Activated CD8-positive, alpha-beta memory T cell treated with anti-CD3 and anti-CD28 coated beads, Interleukin-2, amount 50 U/mL, for 48 hours (primary cell): ENCODE data around the gene LIN37.

Experiments
- DNase-seq: peaks from one replicate; pipeline ENCODE4 v3.0.0-alpha.2; 2020

LIN37 gene

DNA sequence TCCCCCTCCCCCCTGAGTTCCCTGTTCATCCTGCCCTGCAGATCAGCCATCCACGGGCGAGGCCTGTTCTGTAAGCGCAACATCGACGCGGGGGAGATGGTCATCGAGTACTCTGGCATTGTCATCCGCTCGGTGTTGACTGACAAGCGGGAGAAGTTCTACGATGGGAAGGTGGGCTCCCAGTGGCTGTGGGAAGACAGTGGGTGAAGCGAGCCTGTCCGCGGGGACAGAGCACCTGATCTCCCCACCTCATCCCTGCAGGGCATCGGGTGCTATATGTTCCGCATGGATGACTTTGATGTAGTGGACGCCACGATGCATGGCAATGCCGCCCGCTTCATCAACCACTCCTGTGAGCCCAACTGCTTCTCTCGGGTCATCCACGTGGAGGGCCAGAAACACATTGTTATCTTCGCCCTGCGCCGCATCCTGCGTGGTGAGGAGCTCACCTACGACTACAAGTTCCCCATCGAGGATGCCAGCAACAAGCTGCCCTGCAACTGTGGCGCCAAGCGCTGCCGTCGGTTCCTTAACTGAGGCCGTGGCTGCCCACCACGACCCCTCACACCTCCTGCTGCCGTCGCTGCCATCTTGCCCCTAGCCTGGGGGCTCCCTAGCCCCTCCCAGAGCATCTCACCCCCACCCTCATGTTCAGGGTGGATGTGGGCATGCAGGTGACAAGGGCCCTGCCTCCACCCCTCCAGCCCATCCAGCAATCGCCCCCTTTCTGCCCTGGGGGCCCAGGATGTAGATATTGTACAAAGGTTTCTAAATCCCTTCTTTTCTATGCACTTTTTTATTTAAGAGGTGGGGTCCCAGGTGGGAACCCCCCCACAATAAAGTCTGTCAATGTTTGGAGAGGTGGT is 10.1 kb upstream of the LIN37 start:
- no peak for DNase-seq

GRCh38 chr19:35738887-35739229 is 9.5 kb upstream of the LIN37 start:
- DNase-seq, result no peak

DNA sequence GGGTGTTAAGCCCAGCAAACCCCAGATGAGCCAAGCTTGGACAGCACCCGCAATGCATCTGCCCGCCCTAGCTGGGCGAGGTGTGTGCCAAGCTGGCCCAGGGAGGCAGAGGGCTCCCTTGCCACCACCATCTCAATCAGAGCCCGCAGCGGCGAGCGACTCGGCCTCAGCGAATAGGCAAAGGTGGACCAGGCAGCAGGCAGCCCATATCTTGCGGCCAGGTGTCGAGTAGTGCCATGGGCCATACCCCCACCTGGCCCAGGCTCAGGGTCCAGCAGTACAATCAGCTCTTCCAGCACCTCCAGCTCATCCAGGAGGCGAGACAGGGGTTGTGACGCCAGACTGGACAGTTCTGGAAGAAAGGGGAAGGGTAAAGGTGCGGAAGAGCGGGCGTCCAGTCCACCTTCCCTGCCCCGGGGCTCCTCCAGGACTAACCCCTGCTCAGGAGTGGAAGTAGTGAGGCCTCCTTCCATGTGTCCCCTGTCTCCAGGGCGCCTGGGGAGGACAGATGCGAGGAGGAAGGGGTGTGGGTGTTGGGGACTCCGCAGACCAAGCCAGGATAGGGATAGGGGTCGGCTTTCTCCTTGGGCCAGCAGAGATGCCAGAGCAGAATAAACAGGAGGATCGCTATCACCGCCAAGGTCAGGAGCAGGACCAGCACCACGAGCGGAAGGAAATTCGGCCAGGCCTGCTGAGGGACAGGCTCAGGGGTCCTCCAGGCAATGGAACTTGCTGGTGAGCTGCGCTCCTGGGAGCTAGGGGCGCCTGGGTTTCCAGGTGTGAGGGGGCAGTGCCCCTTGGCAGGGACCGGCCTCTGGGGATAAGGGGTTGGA is 8.9 kb upstream of the LIN37 start:
- DNase-seq, result no peak

DNA sequence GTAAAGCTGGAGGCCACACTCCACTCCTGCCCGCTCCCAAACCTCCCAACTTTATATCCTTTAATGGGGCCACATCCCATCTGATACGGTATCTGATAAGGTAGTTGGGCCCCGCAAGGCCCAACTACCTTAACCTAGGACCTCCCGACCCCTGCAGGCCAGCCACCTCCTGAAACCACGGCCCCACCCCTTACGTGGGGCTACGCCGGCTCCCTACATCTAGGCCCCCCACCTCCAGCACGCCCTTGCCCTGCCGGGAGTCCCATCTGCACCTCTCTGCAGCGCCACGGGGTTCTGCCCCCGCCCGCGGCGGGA is 8.3 kb upstream of the LIN37 start:
- no peak for DNase-seq

GRCh38 chr19:35740423-35741202 is 7.8 kb upstream of the LIN37 start:
- DNase-seq, result peak; percentile 97

DNA sequence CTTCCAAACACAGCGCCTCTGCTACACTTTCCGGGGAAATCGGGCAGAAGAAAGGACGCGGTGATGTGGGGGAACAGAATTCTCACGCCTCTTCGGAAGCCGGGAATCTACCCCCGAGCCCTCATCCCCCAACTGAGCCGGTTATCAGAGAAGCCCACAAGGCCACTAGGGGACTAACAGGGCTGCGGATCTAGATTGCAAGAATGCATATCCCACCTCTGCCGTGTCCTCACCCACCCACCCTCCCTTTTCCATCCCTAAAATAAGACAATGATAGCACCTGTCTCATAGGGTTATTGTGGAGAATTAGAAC is 7.2 kb upstream of the LIN37 start:
- no peak for DNase-seq

GRCh38 chr19:35742121-35742724 is 6.2 kb upstream of the LIN37 start, which contains the start of gene IGFLR1:
Gene IGFLR1 (minus strand): TSS chr19:35742452. CDS start chr19:35741180, 1,272 bp downstream.
- peak; percentile 82 for DNase-seq

GRCh38 chr19:35743640-35744429 is 4.5 kb upstream of the LIN37 start:
- no peak for DNase-seq

- peak; percentile 92 for DNase-seq
Measured at GRCh38 chr19:35744430-35745327, 3.7 kb upstream of the LIN37 start.

DNA sequence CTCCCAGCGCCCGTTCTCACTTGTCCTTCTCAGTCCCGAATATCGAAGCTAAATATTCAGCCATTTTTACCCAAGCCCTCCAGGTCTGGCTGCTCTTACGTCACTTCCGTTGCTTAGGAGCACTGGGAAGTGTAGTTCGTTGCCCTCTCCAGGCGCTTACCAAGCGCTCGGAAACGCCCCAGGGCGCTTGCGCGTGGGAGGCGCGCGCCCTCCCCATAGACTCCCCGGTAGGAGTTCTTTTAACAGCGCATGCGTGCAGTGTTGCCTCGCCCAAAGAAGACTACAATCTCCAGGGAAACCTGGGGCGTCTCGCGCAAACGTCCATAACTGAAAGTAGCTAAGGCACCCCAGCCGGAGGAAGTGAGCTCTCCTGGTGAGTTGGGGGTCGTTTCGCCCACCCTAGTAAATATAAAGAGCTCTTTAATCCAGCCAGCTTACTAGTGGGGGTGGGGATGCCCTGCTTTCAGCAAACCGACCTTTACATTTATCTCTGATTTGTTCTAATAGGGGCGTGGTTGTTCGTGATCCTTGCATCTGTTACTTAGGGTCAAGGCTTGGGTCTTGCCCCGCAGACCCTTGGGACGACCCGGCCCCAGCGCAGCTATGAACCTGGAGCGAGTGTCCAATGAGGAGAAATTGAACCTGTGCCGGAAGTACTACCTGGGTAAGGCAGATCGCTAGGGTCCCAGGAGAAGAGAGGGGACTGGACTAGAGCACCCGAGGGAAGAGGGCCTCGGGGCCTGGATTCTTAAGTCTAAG is 2.9 kb upstream of the LIN37 start, which contains the start of the genes PSENEN and U2AF1L4:
Gene PSENEN (plus strand): TSS at position 324 of the 759 bp plus-strand sequence. CDS start 280 bp downstream, at position 604.
Gene U2AF1L4 (minus strand): TSS at position 91 of the 759 bp plus-strand sequence. CDS start 27 bp downstream, at position 64.
- peak; percentile 94 for DNase-seq

DNA sequence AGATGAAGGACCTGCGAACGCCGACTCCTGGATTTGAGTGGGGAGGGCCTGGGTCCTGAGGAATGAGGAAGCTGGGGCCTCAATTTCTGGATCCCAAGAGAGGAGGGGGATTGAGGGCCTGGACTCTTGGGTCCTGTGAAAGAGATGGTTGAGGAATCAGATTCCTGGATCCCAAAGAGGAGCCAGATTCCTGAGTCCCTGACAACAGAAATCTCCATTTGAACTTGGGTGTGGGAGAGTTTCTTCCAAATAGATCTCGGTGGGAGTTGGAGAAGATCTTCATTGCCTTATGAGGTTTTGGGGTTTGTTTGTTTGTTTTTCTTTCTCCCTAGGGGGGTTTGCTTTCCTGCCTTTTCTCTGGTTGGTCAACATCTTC is 2.3 kb upstream of the LIN37 start:
- no peak for DNase-seq

DNA sequence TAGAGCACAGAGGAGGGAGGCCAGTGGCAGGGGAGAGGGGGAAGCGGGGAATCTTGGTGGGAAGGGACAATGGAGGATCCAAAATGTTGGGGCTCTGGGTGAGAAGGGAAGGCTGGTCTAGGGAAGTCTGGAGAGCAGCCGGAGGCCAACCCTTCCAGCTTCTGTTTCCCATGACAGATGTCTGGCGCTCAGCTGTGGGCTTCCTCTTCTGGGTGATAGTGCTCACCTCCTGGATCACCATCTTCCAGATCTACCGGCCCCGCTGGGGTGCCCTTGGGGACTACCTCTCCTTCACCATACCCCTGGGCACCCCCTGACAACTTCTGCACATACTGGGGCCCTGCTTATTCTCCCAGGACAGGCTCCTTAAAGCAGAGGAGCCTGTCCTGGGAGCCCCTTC is 1.8 kb upstream of the LIN37 start:
- DNase-seq, result no peak

DNA sequence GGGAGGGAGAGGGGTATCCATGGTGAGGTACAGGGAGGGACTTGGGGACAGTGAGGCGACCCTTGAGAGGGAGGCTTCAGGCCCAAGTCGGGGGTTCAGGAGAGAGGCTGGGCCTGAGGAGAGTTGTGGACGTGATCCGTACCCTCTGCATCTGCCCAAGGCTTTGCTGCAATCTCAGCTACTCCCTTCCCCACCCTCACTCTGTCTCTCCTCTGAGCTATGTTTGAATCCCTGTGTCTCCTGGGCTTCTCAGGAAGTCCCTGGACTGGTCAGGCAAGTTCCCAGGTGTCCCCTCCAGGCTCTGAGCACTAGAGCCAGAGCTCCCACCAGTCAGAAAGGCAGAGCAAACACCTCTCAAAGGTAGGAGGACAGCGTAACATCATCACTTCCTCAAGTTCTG is 1.8 kb downstream of the LIN37 start:
- no peak for DNase-seq

GRCh38 chr19:35751839-35752745 is 3.7 kb downstream of the LIN37 start:
- no peak for DNase-seq

- DNase-seq, result no peak
Measured at GRCh38 chr19:35752746-35753350, 4.5 kb downstream of the LIN37 start.

GRCh38 chr19:35753634-35754369 is 5.4 kb downstream of the LIN37 start:
- no peak for DNase-seq

- no peak for DNase-seq
Measured at GRCh38 chr19:35754370-35755130, 6.2 kb downstream of the LIN37 start.
